ENCODE results near the gene MYO15A. TPM values are rescaled to one million over a fixed set of nuclear protein-coding genes. Genes with fewer than 3 reads are reported as not detected.

The MYO15A gene
- total RNA-seq, 1 donor from 2014 or later: 2.0 TPM

DNA sequence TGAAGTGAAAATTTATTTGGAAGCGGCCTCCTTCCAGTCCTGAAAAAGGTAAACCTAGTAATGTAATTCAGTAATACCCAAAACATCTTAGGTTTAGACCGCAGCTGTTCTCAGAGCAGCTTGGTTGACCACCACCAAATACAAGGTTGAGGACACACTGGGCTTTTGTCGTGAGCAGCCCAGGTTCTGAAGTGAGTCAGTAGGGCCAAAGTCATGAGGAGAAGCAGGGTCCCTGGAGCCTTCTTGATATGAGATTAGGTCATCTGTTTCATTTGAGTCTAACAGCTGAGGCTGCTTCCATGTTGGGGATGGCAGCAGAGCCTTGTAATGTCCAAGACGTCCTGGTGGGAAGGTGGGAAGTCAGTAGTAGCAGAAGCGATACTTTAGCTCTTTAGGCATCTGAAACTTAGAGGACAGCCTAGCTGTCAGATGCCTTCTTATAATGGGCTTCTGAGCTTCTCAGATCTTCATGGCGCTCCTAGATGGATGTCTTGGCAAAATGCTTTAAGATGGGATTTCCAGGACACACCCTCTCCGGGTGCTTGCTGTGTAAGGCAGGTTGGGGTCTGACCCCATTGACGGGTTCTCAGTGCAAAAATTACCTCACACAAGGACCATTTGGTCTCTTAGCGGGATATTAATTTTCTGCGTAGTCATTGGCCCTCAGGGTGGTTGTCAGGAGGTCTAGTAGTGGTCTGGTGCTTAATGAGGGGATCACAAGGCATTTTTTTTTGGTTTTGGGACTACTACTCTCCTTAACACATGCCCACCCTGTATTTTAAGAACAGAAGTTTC, 77.5 kb downstream of the MYO15A start:
- Histone ChIP-seq H3K4me3 (peak overlapping the region; percentile 86 to 96), H3K27me3 (no peaks in the 10 kb centered on the region), H3K36me3 (no peaks in the 10 kb centered on the region), H3K4me1 (peaks cover 29 to 46% of the 10 kb centered on the region in 2 donors), H3K9me3 (no peaks in the 10 kb centered on the region), H3K27ac (peak overlapping the region; percentile 97 to 99)
- intact Hi-C loops (cut with DNase I): loop anchor here (10.0 kb wide), 2 partner anchors 179 to 491 kb away; partner anchors contain the start of gene SHMT1
- TF ChIP-seq, protein P1, sequence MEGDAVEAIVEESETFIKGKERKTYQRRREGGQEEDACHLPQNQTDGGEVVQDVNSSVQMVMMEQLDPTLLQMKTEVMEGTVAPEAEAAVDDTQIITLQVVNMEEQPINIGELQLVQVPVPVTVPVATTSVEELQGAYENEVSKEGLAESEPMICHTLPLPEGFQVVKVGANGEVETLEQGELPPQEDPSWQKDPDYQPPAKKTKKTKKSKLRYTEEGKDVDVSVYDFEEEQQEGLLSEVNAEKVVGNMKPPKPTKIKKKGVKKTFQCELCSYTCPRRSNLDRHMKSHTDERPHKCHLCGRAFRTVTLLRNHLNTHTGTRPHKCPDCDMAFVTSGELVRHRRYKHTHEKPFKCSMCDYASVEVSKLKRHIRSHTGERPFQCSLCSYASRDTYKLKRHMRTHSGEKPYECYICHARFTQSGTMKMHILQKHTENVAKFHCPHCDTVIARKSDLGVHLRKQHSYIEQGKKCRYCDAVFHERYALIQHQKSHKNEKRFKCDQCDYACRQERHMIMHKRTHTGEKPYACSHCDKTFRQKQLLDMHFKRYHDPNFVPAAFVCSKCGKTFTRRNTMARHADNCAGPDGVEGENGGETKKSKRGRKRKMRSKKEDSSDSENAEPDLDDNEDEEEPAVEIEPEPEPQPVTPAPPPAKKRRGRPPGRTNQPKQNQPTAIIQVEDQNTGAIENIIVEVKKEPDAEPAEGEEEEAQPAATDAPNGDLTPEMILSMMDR (IDR thresholded peaks at IDR 0.05): no peak
- no peak for DNase-seq (ENCODE audit: low spot score in 2 of 2)

DNA sequence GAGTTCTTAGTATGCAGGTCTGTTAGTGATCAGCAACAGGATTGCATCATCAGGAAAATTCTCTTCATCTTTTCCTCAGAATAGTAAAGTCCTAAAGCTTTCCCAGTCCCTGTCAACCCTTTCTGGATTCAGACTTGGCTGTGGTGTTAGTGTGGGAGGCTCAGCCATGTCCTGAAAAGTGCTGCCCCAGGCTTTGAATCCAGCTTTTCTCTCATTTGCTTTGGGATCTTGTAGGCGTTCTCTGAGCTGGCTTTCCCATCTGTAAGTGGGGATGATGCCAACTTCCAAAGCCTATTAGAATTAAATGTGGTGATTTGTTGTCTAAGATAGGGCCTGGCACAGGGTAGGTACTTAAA, 78.0 kb downstream of the MYO15A start:
- DNase-seq (ENCODE audit: low spot score in 2 of 2): no peak
- intact Hi-C loops (cut with DNase I): loop anchor here (10.0 kb wide), 2 partner anchors 178 to 492 kb away; partner anchors contain the start of gene SHMT1
- Histone ChIP-seq H3K4me3 (peak overlapping the region; percentile 86 to 96), H3K4me1 (peaks cover 35 to 50% of the 10 kb centered on the region in 2 donors), H3K27ac (peak overlapping the region; percentile 97 to 99), H3K36me3 (no peaks in the 10 kb centered on the region), H3K27me3 (no peaks in the 10 kb centered on the region), H3K9me3 (no peaks in the 10 kb centered on the region)
- TF ChIP-seq, protein P1 (IDR thresholded peaks at IDR 0.05): no peak

DNA sequence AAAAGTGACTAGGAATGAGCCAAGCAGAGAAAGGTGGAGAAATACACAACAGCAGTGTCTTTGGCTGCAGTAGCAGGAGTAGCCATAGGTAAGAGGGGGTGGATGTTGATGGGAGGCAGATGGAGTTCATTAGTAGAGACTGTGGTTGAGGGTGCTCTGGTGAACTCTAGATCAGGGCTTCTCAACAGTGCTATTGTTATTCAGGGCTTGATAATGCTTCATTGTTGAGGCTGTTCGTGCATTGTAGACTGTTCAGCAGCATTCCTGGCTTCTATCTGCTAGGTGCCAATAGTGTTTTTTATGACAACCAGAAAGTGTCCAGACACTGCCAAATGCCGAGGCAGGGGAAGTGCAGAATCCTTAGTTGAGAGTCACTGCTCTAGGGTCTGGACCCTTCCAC, 78.7 kb downstream of the MYO15A start:
- H3K36me3 ChIP-seq: no peaks in the 10 kb centered on the region
- no peaks in the 10 kb centered on the region for H3K9me3 ChIP-seq
- peaks cover 32 to 46% of the 10 kb centered on the region in 2 donors for H3K4me1 ChIP-seq
- intact Hi-C loops (cut with DNase I): loop anchor here (10.0 kb wide), 2 partner anchors 178 to 492 kb away; partner anchors contain the start of gene SHMT1
- peak overlapping the region; percentile 97 to 99 for H3K27ac ChIP-seq
- H3K4me3 ChIP-seq: peak overlapping the region; percentile 86 to 96
- H3K27me3 ChIP-seq: no peaks in the 10 kb centered on the region
- no peak for DNase-seq (ENCODE audit: low spot score in 2 of 2)
- TF ChIP-seq, protein P1 (IDR thresholded peaks at IDR 0.05): no peak

DNA sequence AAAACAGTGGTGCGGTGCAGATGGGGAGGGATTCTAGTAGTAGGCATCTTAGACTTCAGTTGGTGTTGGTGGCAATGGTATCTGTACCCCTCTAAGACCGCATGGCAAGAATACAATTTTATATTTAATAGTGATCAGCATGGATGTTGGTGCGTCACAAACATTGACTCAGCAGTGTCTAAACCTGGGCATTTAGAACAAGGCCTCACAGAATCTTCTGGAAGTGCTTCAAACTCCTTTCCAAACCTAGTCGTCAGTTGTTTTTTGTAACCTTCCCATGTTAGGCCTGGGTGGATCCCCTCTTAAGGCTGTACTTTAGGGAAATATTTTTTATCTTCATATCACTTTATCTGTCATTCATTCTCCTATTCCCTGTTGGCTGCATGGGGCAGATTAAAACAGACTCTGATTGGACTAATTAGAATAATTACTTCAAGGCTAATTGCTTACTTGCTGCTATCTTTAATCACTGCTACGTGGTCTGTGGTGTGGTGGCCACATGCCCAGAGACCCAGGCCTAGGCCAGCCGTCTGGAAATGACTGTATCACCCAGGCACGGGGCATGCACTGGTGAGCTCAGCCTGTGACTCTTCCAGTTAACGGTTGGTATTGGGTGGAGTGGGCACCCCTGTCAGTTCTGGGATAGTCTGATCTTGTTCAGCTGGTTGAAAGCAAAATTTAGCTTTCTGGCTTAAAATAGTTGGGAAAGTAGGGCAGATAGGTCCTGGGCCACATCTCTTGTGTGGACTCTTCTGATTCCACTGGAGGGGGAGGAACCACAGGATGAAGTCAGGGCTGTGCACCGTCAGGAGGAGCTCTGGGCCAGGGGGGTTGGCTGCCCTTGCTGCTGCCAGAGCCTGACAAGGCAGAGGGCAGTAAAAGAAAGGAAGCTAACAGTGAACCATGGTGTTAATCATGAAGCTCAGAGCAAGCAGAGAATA, 79.5 kb downstream of the MYO15A start:
- Histone ChIP-seq H3K27ac (peak overlapping the region; percentile 22 to 97), H3K4me3 (peak overlapping the region; percentile 86 to 96), H3K36me3 (no peaks in the 10 kb centered on the region), H3K4me1 (peaks cover 28 to 46% of the 10 kb centered on the region in 2 donors), H3K9me3 (no peaks in the 10 kb centered on the region), H3K27me3 (no peaks in the 10 kb centered on the region)
- TF ChIP-seq, protein P1 (IDR thresholded peaks at IDR 0.05): no peak
- intact Hi-C loops (cut with DNase I): loop anchor here (10.0 kb wide), 2 partner anchors 177 to 493 kb away; partner anchors contain the start of gene SHMT1
- DNase-seq (ENCODE audit: low spot score in 2 of 2): no peak

GRCh38 chr17:18190628-18191235, 82.2 kb downstream of the MYO15A start:
- DNase-seq (ENCODE audit: low spot score in 2 of 2): no peak
- TF ChIP-seq, protein P1 (IDR thresholded peaks at IDR 0.05): no peak
- peak overlapping the region; percentile 8 to 63 for H3K27ac ChIP-seq
- H3K4me1 ChIP-seq: peaks cover 28 to 46% of the 10 kb centered on the region in 2 donors
- H3K9me3 ChIP-seq: no peaks in the 10 kb centered on the region
- no peaks in the 10 kb centered on the region for H3K27me3 ChIP-seq
- peaks cover 14 to 15% of the 10 kb centered on the region in 2 donors for H3K36me3 ChIP-seq
- intact Hi-C loops (cut with DNase I): no loop called here
- H3K4me3 ChIP-seq: peak overlapping the region in 1 of 2 donors; percentile 34
